ENCODE measurements around the gene PPARA.

PPARA gene

GRCh38 chr22:46162285-46162684 lies 12.0 kb downstream of the PPARA start:
- no peaks in the 10 kb centered on the region for H3K27me3 Mint-ChIP-seq
- H3K4me3 Mint-ChIP-seq = no peak overlapping the region
- H3K27ac Mint-ChIP-seq = peak overlapping the region in 1 of 2 donors; percentile 46
- H3K9me3 Mint-ChIP-seq = no peaks in the 10 kb centered on the region
- ATAC-seq = no peak
- H3K4me1 Mint-ChIP-seq = peaks cover 13% of the 10 kb centered on the region
- no peak for DNase-seq

- Mint-ChIP-seq H3K9me3 (no peaks in the 10 kb centered on the region), H3K27ac (no peak overlapping the region), H3K4me3 (no peak overlapping the region), H3K27me3 (no peaks in the 10 kb centered on the region), H3K4me1 (peaks cover 9% of the 10 kb centered on the region)
- no peak for ATAC-seq
- no peak for DNase-seq
Measured at GRCh38 chr22:46162771-46163556, 12.6 kb downstream of the PPARA start.

DNA sequence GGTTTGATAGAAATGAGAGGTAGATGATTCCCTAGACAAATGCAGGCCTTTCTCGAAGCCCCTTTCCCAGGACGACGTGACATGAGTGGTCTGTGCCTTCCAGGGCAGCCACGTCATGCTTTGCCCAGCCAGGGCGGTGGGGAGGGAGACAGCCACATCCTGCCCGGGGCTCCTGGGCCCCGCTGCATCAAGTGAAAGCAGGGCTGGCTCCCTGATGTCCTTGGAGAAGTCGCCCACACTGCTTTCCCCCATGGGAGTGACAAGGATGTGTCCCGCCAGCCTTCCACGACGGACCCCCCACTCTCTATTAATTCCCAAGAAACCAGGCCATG lies 13.2 kb downstream of the PPARA start:
- ATAC-seq (no peak), DNase-seq (no peak)
- no peaks in the 10 kb centered on the region for H3K9me3 Mint-ChIP-seq
- peaks cover 9% of the 10 kb centered on the region for H3K4me1 Mint-ChIP-seq
- no peak overlapping the region for H3K4me3 Mint-ChIP-seq
- no peaks in the 10 kb centered on the region for H3K27me3 Mint-ChIP-seq
- no peak overlapping the region for H3K27ac Mint-ChIP-seq

DNA sequence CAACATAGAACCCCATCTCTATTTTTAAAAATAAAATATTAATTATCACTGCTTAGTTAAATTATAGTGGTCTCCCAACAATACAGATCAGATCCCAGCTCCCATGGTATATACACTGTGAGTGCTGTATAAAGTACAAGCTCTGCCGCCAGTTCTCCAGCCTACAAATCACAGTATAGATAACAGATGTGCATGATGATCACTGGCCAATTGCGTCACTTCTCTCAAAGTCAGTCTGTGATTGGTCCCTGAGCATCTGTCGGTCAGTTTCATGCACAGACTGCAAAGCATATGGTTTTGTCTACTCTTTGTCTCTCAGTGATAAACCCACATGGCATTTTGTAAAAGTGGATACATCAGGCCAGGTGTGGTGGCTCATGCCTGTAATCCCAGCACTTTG lies 15.7 kb downstream of the PPARA start:
- peaks cover 16% of the 10 kb centered on the region for H3K4me1 Mint-ChIP-seq
- H3K9me3 Mint-ChIP-seq = no peaks in the 10 kb centered on the region
- no peaks in the 10 kb centered on the region for H3K27me3 Mint-ChIP-seq
- no peak for ATAC-seq
- DNase-seq = no peak
- no peak overlapping the region for H3K4me3 Mint-ChIP-seq
- H3K27ac Mint-ChIP-seq = no peak overlapping the region

DNA sequence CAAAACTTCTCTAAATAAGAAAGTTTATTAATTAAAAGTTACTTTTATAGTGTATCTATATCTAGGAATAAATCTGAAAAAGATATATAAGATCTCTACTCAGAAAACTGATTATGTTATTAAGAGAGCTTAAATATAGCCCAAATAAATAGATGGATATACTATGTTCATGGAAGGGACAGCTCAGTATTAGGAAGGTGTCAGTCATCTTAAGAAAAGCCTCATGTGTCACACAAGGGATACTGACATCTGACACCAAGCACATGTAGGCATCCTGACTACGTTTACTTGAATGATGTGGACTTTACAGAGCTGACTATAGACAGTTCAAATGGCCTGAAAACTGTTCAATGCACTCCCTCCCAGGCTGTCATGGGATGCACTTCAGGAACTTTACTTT lies 19.3 kb downstream of the PPARA start:
- H3K27me3 Mint-ChIP-seq = no peaks in the 10 kb centered on the region
- no peak overlapping the region for H3K27ac Mint-ChIP-seq
- peaks cover 20% of the 10 kb centered on the region for H3K4me1 Mint-ChIP-seq
- H3K4me3 Mint-ChIP-seq = no peak overlapping the region
- DNase-seq (no peak), ATAC-seq (no peak)
- H3K9me3 Mint-ChIP-seq = no peaks in the 10 kb centered on the region

GRCh38 chr22:46171940-46172339 lies 21.6 kb downstream of the PPARA start:
- ATAC-seq = no peak
- no peak for DNase-seq
- H3K4me1 Mint-ChIP-seq = peaks cover 25% of the 10 kb centered on the region
- no peaks in the 10 kb centered on the region for H3K27me3 Mint-ChIP-seq
- peak overlapping the region; percentile 35 to 48 for H3K27ac Mint-ChIP-seq
- no peak overlapping the region for H3K4me3 Mint-ChIP-seq
- no peaks in the 10 kb centered on the region for H3K9me3 Mint-ChIP-seq

GRCh38 chr22:46172522-46173110 lies 22.3 kb downstream of the PPARA start:
- no peaks in the 10 kb centered on the region for H3K27me3 Mint-ChIP-seq
- H3K27ac Mint-ChIP-seq = no peak overlapping the region

DNA sequence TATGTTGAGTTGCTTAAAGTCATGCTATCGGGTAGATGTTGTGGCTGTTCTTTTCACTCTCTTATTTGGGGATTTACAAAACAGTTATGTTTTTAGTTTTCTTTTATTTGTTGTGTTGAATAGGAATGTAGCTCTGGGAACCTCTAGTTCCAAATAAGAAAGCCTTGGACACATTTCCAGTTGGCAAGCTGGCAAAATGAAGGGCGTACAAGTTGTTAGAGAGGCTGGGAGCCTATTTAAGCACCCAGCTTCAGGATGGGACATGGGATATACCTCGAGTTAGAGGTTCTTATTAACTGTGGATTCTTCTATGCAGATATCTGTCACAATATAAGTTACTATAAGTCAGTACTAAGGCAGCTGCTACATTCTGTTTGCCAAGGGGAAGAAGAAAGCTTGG lies 22.8 kb downstream of the PPARA start:
- ATAC-seq (no peak), DNase-seq (no peak)
- Mint-ChIP-seq H3K27ac (no peak overlapping the region), H3K4me1 (peaks cover 25% of the 10 kb centered on the region), H3K27me3 (no peaks in the 10 kb centered on the region), H3K9me3 (peaks cover 1 to 2% of the 10 kb centered on the region in 2 donors), H3K4me3 (no peak overlapping the region)

More at GRCh38 chr22:46172522-46173110, 22.3 kb downstream of the PPARA start:
- ATAC-seq = no peak
- Mint-ChIP-seq H3K4me3 (no peak overlapping the region), H3K4me1 (peaks cover 25% of the 10 kb centered on the region), H3K9me3 (no peaks in the 10 kb centered on the region)
- no peak for DNase-seq

GRCh38 chr22:46175631-46176030 lies 25.3 kb downstream of the PPARA start:
- peaks cover 22% of the 10 kb centered on the region for H3K4me1 Mint-ChIP-seq
- no peak overlapping the region for H3K27ac Mint-ChIP-seq
- DNase-seq (no peak), ATAC-seq (no peak)
- peaks cover 23% of the 10 kb centered on the region in 2 donors for H3K9me3 Mint-ChIP-seq
- H3K27me3 Mint-ChIP-seq = no peaks in the 10 kb centered on the region
- no peak overlapping the region for H3K4me3 Mint-ChIP-seq

DNA sequence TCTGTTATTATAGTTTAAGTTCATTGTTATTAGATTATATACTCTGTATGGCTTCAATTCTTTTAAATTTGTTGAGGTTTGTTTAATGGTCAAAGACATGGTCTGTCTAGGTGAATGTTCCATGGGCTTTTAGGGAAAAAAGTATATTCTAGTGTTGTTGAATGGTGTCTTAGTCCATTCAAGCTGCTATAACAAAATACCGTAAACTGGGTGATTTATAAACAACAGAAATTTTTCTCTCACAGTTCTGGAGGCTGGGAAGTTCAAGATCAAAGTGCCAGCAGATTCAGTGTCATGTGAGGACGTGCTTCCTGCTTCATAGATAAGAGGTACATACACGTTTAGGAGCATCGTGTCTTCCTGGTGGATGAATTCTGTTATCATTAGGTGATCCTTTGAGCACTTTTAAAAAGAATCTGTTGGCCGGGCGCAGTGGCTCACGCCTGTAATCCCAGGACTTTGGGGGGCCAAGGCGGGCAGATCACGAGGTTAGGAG lies 26.2 kb downstream of the PPARA start:
- Mint-ChIP-seq H3K27me3 (no peaks in the 10 kb centered on the region), H3K4me3 (no peak overlapping the region), H3K4me1 (peaks cover 12% of the 10 kb centered on the region), H3K27ac (no peak overlapping the region), H3K9me3 (peaks cover 32 to 33% of the 10 kb centered on the region in 2 donors)
- ATAC-seq (no peak), DNase-seq (no peak)

DNA sequence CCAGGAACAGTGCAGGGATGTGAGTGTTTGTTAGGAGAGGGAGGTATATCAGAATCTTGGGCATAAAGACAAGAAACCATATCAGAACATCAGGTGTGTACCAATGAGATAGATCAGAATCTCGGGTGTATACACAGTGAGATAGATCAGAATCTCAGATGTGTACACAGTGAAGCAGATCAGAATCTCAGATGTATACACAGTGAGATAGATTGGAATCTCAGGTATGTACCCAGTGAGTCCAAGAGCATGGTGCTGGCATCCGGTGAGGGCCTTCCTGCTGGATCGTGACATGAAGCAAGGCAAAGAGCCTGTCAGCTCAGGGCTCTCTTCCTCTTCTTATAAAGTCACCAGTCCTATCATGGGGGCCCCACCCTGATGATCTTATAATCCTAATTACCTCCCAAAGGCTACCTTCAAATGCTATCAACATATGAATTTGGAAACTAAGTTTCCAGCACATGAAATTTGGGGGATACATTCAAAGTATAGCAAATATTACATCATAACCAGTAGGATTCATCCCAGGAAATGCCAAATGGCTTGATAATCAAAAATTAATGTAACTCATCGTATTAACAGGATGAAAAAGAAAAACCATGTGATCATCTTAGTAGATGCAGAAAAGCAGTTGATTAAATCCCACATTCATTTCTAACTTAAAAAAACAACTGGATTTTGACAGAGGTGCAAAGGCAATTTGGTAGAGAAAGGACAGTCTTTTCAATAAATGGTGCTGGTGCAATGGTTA lies 28.6 kb downstream of the PPARA start:
- Mint-ChIP-seq H3K27ac (no peak overlapping the region), H3K9me3 (peaks cover 33% of the 10 kb centered on the region in 2 donors), H3K4me1 (peaks cover 5% of the 10 kb centered on the region), H3K4me3 (no peak overlapping the region), H3K27me3 (no peaks in the 10 kb centered on the region)
- ATAC-seq (no peak), DNase-seq (no peak)

DNA sequence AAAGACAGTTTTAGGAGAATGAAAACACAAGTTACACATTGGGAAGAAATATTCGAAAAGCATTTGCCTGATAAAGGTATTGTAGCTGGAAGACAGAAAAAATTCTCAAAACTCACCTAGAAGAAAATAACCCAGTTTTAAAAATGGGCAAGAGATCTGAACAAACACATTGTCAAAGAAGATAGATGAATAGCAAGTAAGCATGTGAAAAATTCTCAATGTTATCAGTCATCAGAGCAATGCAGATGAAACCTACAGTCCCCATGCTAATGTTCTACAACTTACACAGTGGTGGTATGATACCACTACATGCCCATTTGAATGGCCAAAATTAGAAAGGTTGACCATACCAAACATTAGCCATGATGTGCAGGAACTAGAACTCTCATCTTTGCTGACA lies 29.4 kb downstream of the PPARA start:
- Mint-ChIP-seq H3K4me1 (peaks cover 5% of the 10 kb centered on the region), H3K9me3 (peaks cover 33% of the 10 kb centered on the region in 2 donors), H3K27me3 (no peaks in the 10 kb centered on the region), H3K4me3 (no peak overlapping the region), H3K27ac (no peak overlapping the region)
- DNase-seq (no peak), ATAC-seq (no peak)

DNA sequence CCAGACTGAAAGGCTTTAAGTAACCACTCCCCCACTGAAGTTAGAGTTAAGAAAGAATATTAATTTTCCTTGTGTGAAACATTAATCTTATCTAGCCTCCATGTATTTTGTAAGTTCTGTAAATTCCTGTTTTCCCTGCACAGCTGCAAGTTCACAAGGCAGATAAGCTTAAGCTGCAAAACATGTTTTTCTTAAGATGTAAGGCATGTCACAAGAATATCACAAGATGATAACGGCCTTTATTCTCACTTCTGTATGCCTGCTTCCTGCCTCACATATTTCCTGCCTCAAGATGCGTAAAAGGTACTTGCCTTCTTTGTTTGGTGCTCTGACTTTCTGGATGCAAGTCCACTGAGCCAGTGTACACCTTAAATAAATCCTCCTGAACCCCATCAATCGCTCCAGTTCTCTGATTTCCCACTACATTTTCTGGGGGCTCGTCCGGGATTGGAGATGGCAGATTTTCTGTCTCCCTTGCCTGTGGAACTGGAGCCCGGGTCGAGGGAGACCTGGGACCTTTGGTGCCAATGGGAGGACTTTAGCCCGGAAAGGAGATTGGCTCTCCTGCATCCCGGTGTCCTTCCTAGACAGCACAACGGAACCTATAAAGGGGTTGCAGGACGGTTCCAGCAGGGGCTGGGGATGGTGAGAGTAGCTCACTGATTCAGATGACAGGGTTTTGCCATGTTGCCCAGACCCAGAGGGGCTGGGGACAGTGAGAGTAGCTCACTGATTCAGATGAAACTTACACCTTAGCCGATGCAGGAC lies 30.2 kb downstream of the PPARA start:
- H3K9me3 Mint-ChIP-seq = peaks cover 33% of the 10 kb centered on the region in 2 donors
- no peak for ATAC-seq

DNA sequence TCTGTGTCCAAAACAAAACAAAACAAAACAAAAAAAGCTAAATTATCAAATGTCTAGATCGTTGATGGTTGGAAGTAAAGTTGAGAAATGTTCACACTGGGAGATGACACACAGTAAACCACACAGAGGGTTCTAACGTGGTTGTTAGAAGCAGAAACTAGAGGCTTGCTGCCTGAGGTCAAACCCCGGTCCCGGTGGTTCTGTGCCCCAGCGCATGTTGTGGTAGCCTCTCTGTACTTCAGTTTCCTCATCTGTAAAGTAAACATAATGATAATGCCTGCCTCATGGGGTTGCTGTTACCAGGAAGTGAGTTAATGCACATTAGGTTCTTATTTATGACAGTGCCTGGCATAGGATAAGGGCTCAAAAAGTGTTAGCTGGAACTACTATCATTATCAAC lies 33.4 kb downstream of the PPARA start:
- H3K27ac Mint-ChIP-seq = no peak overlapping the region
- H3K27me3 Mint-ChIP-seq = no peaks in the 10 kb centered on the region
- DNase-seq (no peak), ATAC-seq (no peak)
- no peaks in the 10 kb centered on the region for H3K4me1 Mint-ChIP-seq
- H3K9me3 Mint-ChIP-seq = peaks cover 25 to 26% of the 10 kb centered on the region in 2 donors
- H3K4me3 Mint-ChIP-seq = no peak overlapping the region

More for the DNA sequence above, 30.2 kb downstream of the PPARA start:
- Mint-ChIP-seq H3K27me3 (no peaks in the 10 kb centered on the region), H3K4me3 (no peak overlapping the region), H3K27ac (no peak overlapping the region), H3K4me1 (peaks cover 5% of the 10 kb centered on the region)
- peak in 1 of 2 donors; percentile 24 for DNase-seq

GRCh38 chr22:46185283-46185682 lies 35.0 kb downstream of the PPARA start:
- DNase-seq (no peak), ATAC-seq (no peak)
- Mint-ChIP-seq H3K27ac (peak overlapping the region in 1 of 2 donors; percentile 8), H3K4me3 (no peak overlapping the region), H3K9me3 (peaks cover 14% of the 10 kb centered on the region in 2 donors), H3K4me1 (no peaks in the 10 kb centered on the region), H3K27me3 (no peaks in the 10 kb centered on the region)
